Ramos (cell line): ENCODE measurements around the gene UBA1.

ENCODE experiments used
- in situ Hi-C: fragments of 300-500 bp; cut with MboI; formaldehyde crosslinking; loops from one replicate; pipeline ENCODE4 v1.14.3; 2022; ENCODE audit warnings: low sequenced_read_pairs; ENCODE audit not compliant: unreplicated experiment

The UBA1 gene

GRCh38 chrX:47186096-47186740 lies 7.4 kb upstream of the UBA1 start:
- in situ Hi-C loops, result no loop called here

GRCh38 chrX:47187106-47187677 lies 6.4 kb upstream of the UBA1 start:
- in situ Hi-C loops, result no loop called here

- in situ Hi-C loops, result loop anchor here (10.0 kb wide), 1 partner anchor 175 kb away; no protein-coding TSS in a partner anchor
Measured at GRCh38 chrX:47189906-47190305, 3.7 kb upstream of the UBA1 start.

- in situ Hi-C loops, result loop anchor here (10.0 kb wide), 1 partner anchor 174 kb away; no protein-coding TSS in a partner anchor
Measured at GRCh38 chrX:47190445-47191269, 3.0 kb upstream of the UBA1 start.

GRCh38 chrX:47191331-47191730 lies 2.3 kb upstream of the UBA1 start:
- in situ Hi-C loops, result loop anchor here (10.0 kb wide), 1 partner anchor 173 kb away; no protein-coding TSS in a partner anchor

GRCh38 chrX:47191806-47192401 lies 1.7 kb upstream of the UBA1 start:
- in situ Hi-C loops, result loop anchor here (10.0 kb wide), 1 partner anchor 173 kb away; no protein-coding TSS in a partner anchor

- in situ Hi-C loops, result loop anchor here (10.0 kb wide), 1 partner anchor 171 kb away; no protein-coding TSS in a partner anchor
Measured at GRCh38 chrX:47194194-47194787, 662 bp downstream of the UBA1 start.

- in situ Hi-C loops, result loop anchor here (10.0 kb wide), 1 partner anchor 169 kb away; no protein-coding TSS in a partner anchor
Measured at GRCh38 chrX:47196098-47196497, 2.5 kb downstream of the UBA1 start.

- in situ Hi-C loops, result loop anchor here (10.0 kb wide), 1 partner anchor 167 kb away; no protein-coding TSS in a partner anchor
Measured at GRCh38 chrX:47197526-47197925, 3.9 kb downstream of the UBA1 start.

- in situ Hi-C loops, result loop anchor here (10.0 kb wide), 1 partner anchor 167 kb away; no protein-coding TSS in a partner anchor
Measured at GRCh38 chrX:47198026-47198686, 4.5 kb downstream of the UBA1 start.

GRCh38 chrX:47198687-47199080 lies 5.1 kb downstream of the UBA1 start:
- in situ Hi-C loops, result loop anchor here (10.0 kb wide), 1 partner anchor 166 kb away; no protein-coding TSS in a partner anchor

- in situ Hi-C loops, result loop anchor here (10.0 kb wide), 1 partner anchor 166 kb away; no protein-coding TSS in a partner anchor
Measured at GRCh38 chrX:47199286-47199685, 5.7 kb downstream of the UBA1 start.

- in situ Hi-C loops, result loop anchor here (25.0 kb wide), 1 partner anchor 337 kb away; no protein-coding TSS in a partner anchor
Measured at GRCh38 chrX:47200385-47201150, 6.9 kb downstream of the UBA1 start.

- in situ Hi-C loops, result loop anchor here (25.0 kb wide), 1 partner anchor 336 kb away; no protein-coding TSS in a partner anchor
Measured at GRCh38 chrX:47201345-47201944, 7.8 kb downstream of the UBA1 start.

- in situ Hi-C loops, result loop anchor here (25.0 kb wide), 1 partner anchor 335 kb away; no protein-coding TSS in a partner anchor
Measured at GRCh38 chrX:47202316-47202715, 8.7 kb downstream of the UBA1 start.

GRCh38 chrX:47202877-47203276 lies 9.2 kb downstream of the UBA1 start:
- in situ Hi-C loops, result loop anchor here (25.0 kb wide), 1 partner anchor 334 kb away; no protein-coding TSS in a partner anchor

- in situ Hi-C loops, result loop anchor here (25.0 kb wide), 1 partner anchor 332 kb away; no protein-coding TSS in a partner anchor
Measured at GRCh38 chrX:47204970-47205369, 11.3 kb downstream of the UBA1 start.

- in situ Hi-C loops, result loop anchor here (25.0 kb wide), 1 partner anchor 331 kb away; no protein-coding TSS in a partner anchor
Measured at GRCh38 chrX:47206316-47206715, 12.7 kb downstream of the UBA1 start.
